Upper lobe of right lung (tissue), 1 donor: ENCODE results near the gene OR2A2. TPM values are rescaled to one million over a fixed set of nuclear protein-coding genes. Genes with fewer than 3 reads are reported as not detected.

Experiments used
- ATAC-seq: fragments of 200-7000 bp; cut with Tn5 transposase; one replicate; pipeline ENCODE4 v1.9.1; 2020; ENCODE audit warnings: mild to moderate bottlenecking, moderate library complexity
- DNase-seq: peaks from one replicate; pipeline ENCODE4 v3.0.0-alpha.2; 2020
- H3K27ac ChIP-seq: fragments of 200-600 bp; one replicate; pipeline ENCODE4 v1.8.0; 2022
- H3K27me3 ChIP-seq: fragments of 200-600 bp; one replicate; pipeline ENCODE4 v1.8.0; 2022; ENCODE audit warnings: mild to moderate bottlenecking
- H3K36me3 ChIP-seq: fragments of 200-600 bp; one replicate; pipeline ENCODE4 v1.8.0; 2022
- H3K4me1 ChIP-seq: fragments of 200-600 bp; one replicate; pipeline ENCODE4 v1.8.0; 2022
- H3K4me3 ChIP-seq: fragments of 200-600 bp; one replicate; pipeline ENCODE4 v1.8.0; 2022; ENCODE audit warnings: mild to moderate bottlenecking
- H3K9me3 ChIP-seq: fragments of 200-600 bp; one replicate; pipeline ENCODE4 v1.8.0; 2022
- CTCF ChIP-seq: fragments of 200-600 bp; IDR thresholded peaks from one replicate; pipeline ENCODE4 v1.8.0; 2022; ENCODE audit warnings: antibody characterized with exemption
- intact Hi-C: fragments of 100-400 bp; cut with DNase I; formaldehyde crosslinking; loops from one replicate; pipeline ENCODE4 v1.11.0; 2022
- total RNA-seq: library from RNA; stranded (reverse); fragmentation: NEBNext Ultra II Directional; extraction: Animal tissue kit (Norgen Biotek cat#: 25700); gene quantifications from one replicate; pipeline ENCODE4 v1.2.1, GENCODE V29; 2021
- donor health status: DM: no; HTN: yes; CAD: no; lungs with severe emphysema.

The OR2A2 gene
- total RNA-seq, 1 donor from 2014 or later = not detected

- DNase-seq = no peak
These were observed 28.1 kb downstream of the OR2A2 start for GRCh38 chr7:144137501-144137900.

GRCh38 chr7:144142187-144142586 lies 32.8 kb downstream of the OR2A2 start:
- DNase-seq (no peak), ATAC-seq (no peak)
- intact Hi-C loops = no loop called here
- H3K4me1 ChIP-seq = no peaks in the 10 kb centered on the region
- H3K27me3 ChIP-seq = no peaks in the 10 kb centered on the region
- TF ChIP-seq CTCF = no peak
- no peak overlapping the region for H3K4me3 ChIP-seq
- no peak overlapping the region for H3K27ac ChIP-seq
- H3K36me3 ChIP-seq = no peaks in the 10 kb centered on the region
- no peaks in the 10 kb centered on the region for H3K9me3 ChIP-seq

More at GRCh38 chr7:144137501-144137900, 28.1 kb downstream of the OR2A2 start:
- no peak overlapping the region for H3K4me3 ChIP-seq
- no peak for ATAC-seq
- H3K4me1 ChIP-seq = no peaks in the 10 kb centered on the region
- no peaks in the 10 kb centered on the region for H3K36me3 ChIP-seq
- no peaks in the 10 kb centered on the region for H3K27me3 ChIP-seq
- H3K9me3 ChIP-seq = no peaks in the 10 kb centered on the region
- TF ChIP-seq CTCF = no peak
- intact Hi-C loops = no loop called here
- no peak overlapping the region for H3K27ac ChIP-seq

GRCh38 chr7:144144426-144144825 lies 35.0 kb downstream of the OR2A2 start:
- no peak overlapping the region for H3K4me3 ChIP-seq
- H3K4me1 ChIP-seq = no peaks in the 10 kb centered on the region
- H3K27me3 ChIP-seq = no peaks in the 10 kb centered on the region
- DNase-seq (no peak), ATAC-seq (no peak)
- TF ChIP-seq CTCF = no peak
- H3K36me3 ChIP-seq = no peaks in the 10 kb centered on the region
- no peak overlapping the region for H3K27ac ChIP-seq
- intact Hi-C loops = no loop called here
- H3K9me3 ChIP-seq = peaks cover 9% of the 10 kb centered on the region

- Histone ChIP-seq H3K27ac (no peak overlapping the region), H3K27me3 (no peaks in the 10 kb centered on the region), H3K4me3 (no peak overlapping the region), H3K9me3 (peaks cover 9% of the 10 kb centered on the region), H3K4me1 (no peaks in the 10 kb centered on the region), H3K36me3 (no peaks in the 10 kb centered on the region)
- ATAC-seq (no peak), DNase-seq (no peak)
- no peak for TF ChIP-seq CTCF
- intact Hi-C loops = no loop called here
These were observed 38.9 kb downstream of the OR2A2 start for GRCh38 chr7:144148224-144148827.

- H3K27ac ChIP-seq = no peak overlapping the region
- DNase-seq = no peak
- ATAC-seq = no peak
- H3K4me1 ChIP-seq = no peaks in the 10 kb centered on the region
- H3K4me3 ChIP-seq = no peak overlapping the region
- no peaks in the 10 kb centered on the region for H3K36me3 ChIP-seq
- H3K9me3 ChIP-seq = no peaks in the 10 kb centered on the region
- TF ChIP-seq CTCF = no peak
- no peaks in the 10 kb centered on the region for H3K27me3 ChIP-seq
- intact Hi-C loops = no loop called here
These were observed 49.5 kb downstream of the OR2A2 start for GRCh38 chr7:144158861-144159260.

Other genes with a start within 250 kb of the OR2A2 start
- 42.6 TPM for gene TCAF1, start 207.4 kb upstream of the OR2A2 start, total RNA-seq
- gene OR2F2, start 174.3 kb upstream of the OR2A2 start, total RNA-seq = not detected
- gene OR2F1, start 154.7 kb upstream of the OR2A2 start, total RNA-seq = not detected
- gene OR6B1, start 109.3 kb upstream of the OR2A2 start, total RNA-seq = not detected
- gene OR2A5, start 60.6 kb upstream of the OR2A2 start, total RNA-seq = not detected
- gene OR2A25, start 39.8 kb upstream of the OR2A2 start, total RNA-seq = not detected
- not detected for gene OR2A12, start 23.3 kb upstream of the OR2A2 start, total RNA-seq
- gene OR2A14, start 13.6 kb downstream of the OR2A2 start, total RNA-seq = not detected
- gene CTAGE4, start 73.9 kb downstream of the OR2A2 start, total RNA-seq = 9.5 TPM
- 11.5 TPM for gene ARHGEF35, start 86.2 kb downstream of the OR2A2 start, total RNA-seq
- gene OR2A42, start 130.0 kb downstream of the OR2A2 start, total RNA-seq = not detected
- 13.9 TPM for gene OR2A7, start 155.2 kb downstream of the OR2A2 start, total RNA-seq
- gene CTAGE8, start 159.7 kb downstream of the OR2A2 start, total RNA-seq = 4.9 TPM
- not detected for gene OR2A1, start 202.8 kb downstream of the OR2A2 start, total RNA-seq
- gene ARHGEF5, start 245.8 kb downstream of the OR2A2 start, total RNA-seq = 36.9 TPM